Measurements from ENCODE around the gene NMT1. TPM values are rescaled to one million over a fixed set of nuclear protein-coding genes. Genes with fewer than 3 reads are reported as not detected.

The NMT1 gene
- total RNA-seq, 1 experiment from 2014 or later = 132 TPM

GRCh38 chr17:45131616-45132319 is 70.7 kb downstream of the NMT1 start:
- BruUV-seq (replicated peaks) = no TSS peak
- Histone ChIP-seq H3K4me3 (peak overlapping the region; percentile 96), H3F3A (ENCODE audit: insufficient read depth, low read depth) (peaks cover 46% of the 10 kb centered on the region), H3K9me2 (ENCODE audit: insufficient read depth) (no peaks in the 10 kb centered on the region), H3K79me2 (ENCODE audit: low read depth) (peaks cover 37% of the 10 kb centered on the region), H2AFZ (peak overlapping the region; percentile 69; the same call in 1 of the 2 replicates), H3K4me2 (peak overlapping the region; percentile 100), H3K4me1 (replicated peaks; ENCODE audit: insufficient read depth) (peaks cover 56% of the 10 kb centered on the region), H4K20me1 (ENCODE audit: insufficient read depth) (no peaks in the 10 kb centered on the region), H3K36me3 (ENCODE audit: low read depth) (no peaks in the 10 kb centered on the region), H3K27me3 (ENCODE audit: insufficient read depth, low read depth) (no peaks in the 10 kb centered on the region), H3K9me3 (ENCODE audit: insufficient read depth, low read depth) (no peaks in the 10 kb centered on the region), H3K27ac (no peak overlapping the region)
- TF ChIP-seq EZH2 (IDR thresholded peaks at IDR 0.05; ENCODE audit: low read depth) (no peak), CTCF (conservative IDR thresholded peaks at IDR 0.05) (peak; percentile 98)
- intact Hi-C loops (cut with micrococcal nuclease; ENCODE audit: unreplicated experiment) = loop anchor here (5.0 to 10.0 kb wide), 4 partner anchors 84 to 234 kb away; partner anchors contain the start of genes EFTUD2 and MAP3K14
- ChIA-PET POLR2A (ENCODE audit: unreplicated experiment) (no interaction called here), CTCF (no interaction called here)
- DNase-seq = peak; percentile 44 to 67

GRCh38 chr17:45132320-45132571 is 71.1 kb downstream of the NMT1 start, which contains the start of gene PLCD3:
Gene PLCD3 (minus strand): TSS chr17:45132515. CDS start chr17:45132410, 105 bp downstream.
- Histone ChIP-seq H2AFZ (peak within 1 kb of the TSS; percentile 96), H3K4me3 (peak within 1 kb of the TSS; percentile 96), H3K27me3 (ENCODE audit: insufficient read depth, low read depth) (no peaks in the 10 kb centered on the region), H3K9me3 (ENCODE audit: insufficient read depth, low read depth) (no peaks in the 10 kb centered on the region), H3K4me2 (peak within 1 kb of the TSS; percentile 100), H4K20me1 (ENCODE audit: insufficient read depth) (no peaks in the 10 kb centered on the region), H3K9me2 (ENCODE audit: insufficient read depth) (no peaks in the 10 kb centered on the region), H3F3A (ENCODE audit: insufficient read depth, low read depth) (peaks cover 46% of the 10 kb centered on the region), H3K79me2 (ENCODE audit: low read depth) (peaks cover 33% of the 10 kb centered on the region), H3K4me1 (replicated peaks; ENCODE audit: insufficient read depth) (peaks cover 51% of the 10 kb centered on the region), H3K27ac (peak within 1 kb of the TSS; percentile 55), H3K36me3 (ENCODE audit: low read depth) (no peaks in the 10 kb centered on the region)
- CTCF ChIA-PET = no interaction called here
- no TSS peak for BruUV-seq (replicated peaks)
- intact Hi-C loops (cut with micrococcal nuclease; ENCODE audit: unreplicated experiment) = loop anchor here (5.0 to 10.0 kb wide), 4 partner anchors 85 to 235 kb away; partner anchors contain the start of genes EFTUD2 and MAP3K14
- no peak for TF ChIP-seq EZH2 (IDR thresholded peaks at IDR 0.05; ENCODE audit: low read depth)
- TF ChIP-seq CTCF (conservative IDR thresholded peaks at IDR 0.05) = no peak
- POLR2A ChIA-PET (ENCODE audit: unreplicated experiment) = no interaction called here
- no peak for DNase-seq

- ChIA-PET POLR2A (ENCODE audit: unreplicated experiment) (no interaction called here), CTCF (interaction anchor here (0.7 kb wide), 3 partner anchors 230 to 348 kb away, joined by 4 to 12 read pairs (median 7); no protein-coding TSS in a partner anchor)
- DNase-seq = peak; percentile 59 to 80
- Histone ChIP-seq H3K27me3 (ENCODE audit: insufficient read depth, low read depth) (no peaks in the 10 kb centered on the region), H3K9me3 (ENCODE audit: insufficient read depth, low read depth) (no peaks in the 10 kb centered on the region), H3K36me3 (ENCODE audit: low read depth) (no peaks in the 10 kb centered on the region), H4K20me1 (ENCODE audit: insufficient read depth) (no peaks in the 10 kb centered on the region), H3F3A (ENCODE audit: insufficient read depth, low read depth) (peaks cover 46% of the 10 kb centered on the region), H3K4me3 (peak overlapping the region; percentile 96), H3K27ac (peak overlapping the region; percentile 55), H3K4me1 (replicated peaks; ENCODE audit: insufficient read depth) (peaks cover 46% of the 10 kb centered on the region), H3K4me2 (peak overlapping the region; percentile 100), H3K9me2 (ENCODE audit: insufficient read depth) (no peaks in the 10 kb centered on the region), H2AFZ (peak overlapping the region; percentile 96), H3K79me2 (ENCODE audit: low read depth) (peaks cover 29% of the 10 kb centered on the region)
- BruUV-seq (replicated peaks) = TSS peak; percentile 38
- TF ChIP-seq EZH2 (IDR thresholded peaks at IDR 0.05; ENCODE audit: low read depth) (no peak), CTCF (conservative IDR thresholded peaks at IDR 0.05) (peak; percentile 76)
- intact Hi-C loops (cut with micrococcal nuclease; ENCODE audit: unreplicated experiment) = loop anchor here (1.0 to 10.0 kb wide), 5 partner anchors 86 to 358 kb away; partner anchors contain the start of genes EFTUD2 and MAP3K14
Observed at GRCh38 chr17:45132572-45133463, 71.7 kb downstream of the NMT1 start.
